Stimulated activated naive CD8-positive, alpha-beta T cell treated with anti-CD3 and anti-CD28 coated beads, Interleukin-15, amount 100 ng/mL, for 72 hours (primary cell): ENCODE results near the gene SASH1.

Experiments used
- ATAC-seq: fragments of 150-1000 bp; cut with Tn5 transposase; 2 replicates; pipeline ENCODE4 v1.10.0; 2021; ENCODE audit warnings: mild to moderate bottlenecking, moderate library complexity
- DNase-seq, 2 donors: peaks; one replicate each; pipeline ENCODE4 v3.0.0; 2021 to 2022
- H3K27ac Mint-ChIP-seq, 2 donors: one replicate each; pipeline ENCODE4 v1.8.0; 2022; ENCODE audit warnings: mild to moderate bottlenecking in 2 of 2, mixed read lengths in 2 of 2, moderate library complexity in 2 of 2
- H3K27me3 Mint-ChIP-seq: one replicate; pipeline ENCODE4 v1.8.0; 2022; ENCODE audit warnings: mixed read lengths
- H3K4me1 Mint-ChIP-seq: one replicate; pipeline ENCODE4 v1.8.0; 2022; ENCODE audit warnings: mild to moderate bottlenecking, mixed read lengths
- H3K4me3 Mint-ChIP-seq, 2 donors: one replicate each; pipeline ENCODE4 v1.8.0; 2022; ENCODE audit warnings: mild to moderate bottlenecking in 2 of 2, mixed read lengths in 2 of 2, moderate library complexity in 1 of 2
- H3K9me3 Mint-ChIP-seq, 2 donors: one replicate each; pipeline ENCODE4 v1.8.0; 2022; ENCODE audit warnings: mixed read lengths in 2 of 2

Gene SASH1

GRCh38 chr6:148460876-148461646 lies 118.4 kb downstream of the SASH1 start:
- Mint-ChIP-seq H3K4me1 (peaks cover 6% of the 10 kb centered on the region), H3K27me3 (peaks cover 19% of the 10 kb centered on the region), H3K27ac (no peak overlapping the region), H3K4me3 (no peak overlapping the region), H3K9me3 (no peaks in the 10 kb centered on the region)
- no peak for DNase-seq
- no peak for ATAC-seq

DNA sequence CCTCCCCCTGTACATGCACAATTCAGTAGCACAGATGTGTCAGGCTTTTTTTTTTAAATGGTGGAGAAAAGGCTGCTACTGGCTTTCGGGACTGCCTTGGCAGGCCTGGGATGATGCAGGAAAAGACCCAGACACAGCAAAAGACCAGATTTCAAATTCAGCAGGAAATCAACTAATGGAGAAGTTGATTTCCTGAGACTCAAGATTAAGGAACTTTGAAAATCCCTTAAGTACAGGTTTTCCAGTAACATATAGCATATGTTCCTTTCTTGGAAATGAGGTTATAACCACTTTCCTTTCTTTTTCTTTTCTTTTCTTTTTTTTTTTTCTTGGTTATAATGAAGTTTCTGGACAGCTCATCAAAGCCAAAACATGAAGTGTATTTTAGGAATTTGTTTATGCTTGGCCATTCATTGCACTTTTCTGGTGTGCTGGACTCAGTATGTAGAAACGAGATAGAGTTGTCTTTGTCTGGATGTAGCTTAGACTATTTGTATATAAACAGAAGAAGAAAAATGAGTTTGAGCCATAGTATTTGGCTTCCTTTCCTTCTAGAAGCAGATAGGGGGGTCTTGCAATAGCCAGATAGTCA lies 119.4 kb downstream of the SASH1 start:
- ATAC-seq (no peak), DNase-seq (no peak)
- H3K9me3 Mint-ChIP-seq = no peaks in the 10 kb centered on the region
- H3K27ac Mint-ChIP-seq = no peak overlapping the region
- H3K4me3 Mint-ChIP-seq = no peak overlapping the region
- peaks cover 24% of the 10 kb centered on the region for H3K27me3 Mint-ChIP-seq
- peaks cover 6% of the 10 kb centered on the region for H3K4me1 Mint-ChIP-seq

- H3K27ac Mint-ChIP-seq = no peak overlapping the region
- no peak for DNase-seq
- H3K9me3 Mint-ChIP-seq = no peaks in the 10 kb centered on the region
- H3K4me3 Mint-ChIP-seq = no peak overlapping the region
- H3K4me1 Mint-ChIP-seq = peaks cover 6% of the 10 kb centered on the region
- no peak for ATAC-seq
- peaks cover 37% of the 10 kb centered on the region for H3K27me3 Mint-ChIP-seq
Observed at GRCh38 chr6:148463671-148464070, 121.0 kb downstream of the SASH1 start.

GRCh38 chr6:148464319-148465010 lies 121.8 kb downstream of the SASH1 start:
- Mint-ChIP-seq H3K27ac (no peak overlapping the region), H3K27me3 (peaks cover 37% of the 10 kb centered on the region)
- peak; percentile 74 for ATAC-seq

GRCh38 chr6:148465011-148465335 lies 122.3 kb downstream of the SASH1 start:
- DNase-seq = no peak
- H3K9me3 Mint-ChIP-seq = no peaks in the 10 kb centered on the region
- peaks cover 37% of the 10 kb centered on the region for H3K27me3 Mint-ChIP-seq
- no peak for ATAC-seq
- H3K4me3 Mint-ChIP-seq = no peak overlapping the region
- no peak overlapping the region for H3K27ac Mint-ChIP-seq
- peaks cover 6% of the 10 kb centered on the region for H3K4me1 Mint-ChIP-seq

More at GRCh38 chr6:148464319-148465010, 121.8 kb downstream of the SASH1 start:
- Mint-ChIP-seq H3K9me3 (no peaks in the 10 kb centered on the region), H3K4me1 (peaks cover 6% of the 10 kb centered on the region), H3K4me3 (no peak overlapping the region)
- DNase-seq = peak; percentile 44 to 50

DNA sequence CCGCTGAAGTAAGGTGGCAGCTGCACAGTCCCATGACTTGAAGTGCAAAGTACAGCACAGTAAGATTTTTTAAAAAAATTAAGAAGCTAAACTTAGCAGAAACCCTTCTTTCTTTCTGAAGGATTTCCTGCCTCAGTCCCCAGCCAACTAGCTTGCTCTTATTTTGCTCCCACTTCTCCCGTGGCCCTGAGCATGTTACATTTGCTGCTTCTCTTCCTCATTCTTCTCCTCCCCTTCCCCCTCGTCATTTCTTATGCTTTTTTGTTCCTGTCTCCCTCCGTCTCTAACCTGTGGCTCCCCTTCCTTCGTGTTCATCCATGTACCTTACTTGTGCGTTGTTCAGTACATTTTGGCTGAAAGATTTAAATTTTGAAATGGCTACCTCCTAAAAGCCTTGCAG lies 123.0 kb downstream of the SASH1 start:
- DNase-seq = no peak
- H3K9me3 Mint-ChIP-seq = no peaks in the 10 kb centered on the region
- H3K27me3 Mint-ChIP-seq = peaks cover 37% of the 10 kb centered on the region
- ATAC-seq = no peak
- H3K4me1 Mint-ChIP-seq = peaks cover 6% of the 10 kb centered on the region
- H3K27ac Mint-ChIP-seq = peak overlapping the region in 1 of 2 donors; percentile 56
- no peak overlapping the region for H3K4me3 Mint-ChIP-seq

- Mint-ChIP-seq H3K4me3 (no peak overlapping the region), H3K4me1 (peaks cover 6% of the 10 kb centered on the region), H3K27ac (no peak overlapping the region), H3K9me3 (no peaks in the 10 kb centered on the region), H3K27me3 (peaks cover 37% of the 10 kb centered on the region)
- peak; percentile 33 for ATAC-seq
- DNase-seq = no peak
Observed at GRCh38 chr6:148466158-148466557, 123.5 kb downstream of the SASH1 start.

DNA sequence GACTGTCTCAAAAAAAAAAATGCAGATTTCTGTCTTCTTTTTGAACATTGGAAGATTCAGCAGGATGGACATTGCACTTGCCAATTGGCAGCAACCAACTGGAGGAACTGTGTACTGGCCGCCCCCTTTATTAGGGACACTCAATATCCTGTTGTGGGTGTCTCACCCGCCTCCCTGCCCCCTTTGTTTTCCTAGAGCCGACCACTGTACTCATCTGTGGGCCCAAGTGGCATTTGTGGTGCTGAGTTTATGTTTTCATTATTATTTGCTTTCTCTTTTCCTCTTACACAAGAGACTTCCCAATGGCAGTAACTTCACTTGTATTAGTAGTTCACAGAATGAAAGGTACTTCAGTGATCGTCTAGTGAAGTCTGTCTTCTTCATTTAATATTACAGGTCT lies 125.3 kb downstream of the SASH1 start:
- peaks cover 52% of the 10 kb centered on the region for H3K27me3 Mint-ChIP-seq
- DNase-seq (no peak), ATAC-seq (no peak)
- H3K4me1 Mint-ChIP-seq = peaks cover 6% of the 10 kb centered on the region
- H3K4me3 Mint-ChIP-seq = no peak overlapping the region
- no peak overlapping the region for H3K27ac Mint-ChIP-seq
- no peaks in the 10 kb centered on the region for H3K9me3 Mint-ChIP-seq

DNA sequence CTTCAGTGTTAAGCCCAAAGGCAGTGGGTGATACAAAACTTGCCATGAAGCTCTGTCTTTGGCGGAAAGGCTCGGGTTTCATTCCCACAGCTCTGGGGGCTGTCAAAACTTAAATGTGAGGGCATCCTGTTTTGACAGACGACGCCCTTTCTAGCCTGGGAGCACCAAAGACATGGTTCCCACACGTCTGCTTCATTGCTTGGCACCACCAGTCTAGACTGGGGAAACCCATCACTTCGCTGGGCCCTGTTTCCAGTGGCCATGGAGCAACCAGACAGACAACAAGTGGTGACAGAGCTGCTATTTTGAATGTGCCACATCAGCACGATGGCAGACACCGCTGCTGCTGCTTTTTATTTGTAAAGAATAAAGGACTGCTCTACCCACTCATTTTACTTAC lies 127.5 kb downstream of the SASH1 start:
- H3K9me3 Mint-ChIP-seq = no peaks in the 10 kb centered on the region
- H3K27ac Mint-ChIP-seq = no peak overlapping the region
- no peaks in the 10 kb centered on the region for H3K4me1 Mint-ChIP-seq
- peaks cover 55% of the 10 kb centered on the region for H3K27me3 Mint-ChIP-seq
- ATAC-seq (no peak), DNase-seq (no peak)
- H3K4me3 Mint-ChIP-seq = no peak overlapping the region

- Mint-ChIP-seq H3K27ac (no peak overlapping the region), H3K4me1 (no peaks in the 10 kb centered on the region), H3K4me3 (no peak overlapping the region), H3K27me3 (peaks cover 50% of the 10 kb centered on the region), H3K9me3 (no peaks in the 10 kb centered on the region)
- DNase-seq (no peak), ATAC-seq (no peak)
Observed at GRCh38 chr6:148470606-148471465, 128.2 kb downstream of the SASH1 start.

GRCh38 chr6:148471624-148472159 lies 129.1 kb downstream of the SASH1 start:
- no peaks in the 10 kb centered on the region for H3K9me3 Mint-ChIP-seq

GRCh38 chr6:148472171-148473105 lies 129.8 kb downstream of the SASH1 start:
- ATAC-seq = no peak
- Mint-ChIP-seq H3K27ac (no peak overlapping the region), H3K9me3 (no peaks in the 10 kb centered on the region), H3K4me3 (no peak overlapping the region), H3K4me1 (no peaks in the 10 kb centered on the region), H3K27me3 (peaks cover 46% of the 10 kb centered on the region)
- no peak for DNase-seq

More at GRCh38 chr6:148471624-148472159, 129.1 kb downstream of the SASH1 start:
- DNase-seq (no peak), ATAC-seq (no peak)
- no peak overlapping the region for H3K4me3 Mint-ChIP-seq
- H3K27ac Mint-ChIP-seq = no peak overlapping the region
- no peaks in the 10 kb centered on the region for H3K4me1 Mint-ChIP-seq
- H3K27me3 Mint-ChIP-seq = peaks cover 50% of the 10 kb centered on the region

- ATAC-seq (no peak), DNase-seq (no peak)
- H3K9me3 Mint-ChIP-seq = no peaks in the 10 kb centered on the region
- H3K27me3 Mint-ChIP-seq = peaks cover 19% of the 10 kb centered on the region
- no peaks in the 10 kb centered on the region for H3K4me1 Mint-ChIP-seq
- H3K4me3 Mint-ChIP-seq = no peak overlapping the region
- no peak overlapping the region for H3K27ac Mint-ChIP-seq
Observed at GRCh38 chr6:148479497-148479896, 136.9 kb downstream of the SASH1 start.

DNA sequence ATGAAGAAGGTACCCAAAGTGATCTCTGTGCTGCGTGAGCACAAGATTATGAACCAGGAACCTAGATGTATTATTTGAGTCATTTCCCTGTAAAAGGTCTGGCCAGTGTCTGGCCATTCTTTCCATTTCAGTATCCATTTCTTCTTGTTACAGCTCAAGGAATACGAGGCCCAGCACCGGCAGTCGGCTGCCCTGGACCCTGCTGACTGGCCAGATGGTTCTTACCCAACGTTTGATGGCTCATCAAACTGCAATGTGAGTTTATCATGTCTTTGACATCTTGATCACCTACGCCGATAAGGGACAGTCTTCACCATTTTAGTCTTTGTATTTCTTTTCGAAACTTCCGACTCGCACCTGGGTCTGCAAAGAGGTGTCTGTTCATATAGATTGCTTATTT lies 144.8 kb downstream of the SASH1 start:
- H3K27ac Mint-ChIP-seq = no peak overlapping the region
- H3K9me3 Mint-ChIP-seq = no peaks in the 10 kb centered on the region
- DNase-seq = no peak
- ATAC-seq = no peak
- no peaks in the 10 kb centered on the region for H3K4me1 Mint-ChIP-seq
- no peak overlapping the region for H3K4me3 Mint-ChIP-seq
- peaks cover 31% of the 10 kb centered on the region for H3K27me3 Mint-ChIP-seq
